MCF 10A (cell line): ENCODE measurements around the gene ADO. TPM values are rescaled to one million over a fixed set of nuclear protein-coding genes. Genes with fewer than 3 reads are reported as not detected.

Experiments used
- BruUV-seq: library from RNA; stranded (reverse); fragments of 400-500 nt; replicated peaks from 2 replicates; lab custom pipeline; 2021; lab: Mats Ljungman, UMichigan
- CTCF ChIA-PET: fragments of 300-600 bp; sonication (Branson Sonifier 250); formaldehyde crosslinking; extraction: SDS; loops from one replicate; lab custom pipeline; 2021; ENCODE audit warnings: antibody characterized with exemption, inconsistent platforms; lab: Yijun Ruan, JAX
- POLR2A ChIA-PET: fragments of 300-600, 350-650 bp; sonication (Branson Sonifier 250); formaldehyde crosslinking; extraction: SDS; loops from one replicate; lab custom pipeline; 2020; ENCODE audit warnings: antibody characterized with exemption, inconsistent platforms; lab: Yijun Ruan, JAX
- DNase-seq: peaks from one replicate; pipeline ENCODE4 v3.0.0-alpha.2; 2018; ENCODE audit not compliant: unreplicated experiment
- H3K27ac Mint-ChIP-seq: one replicate; pipeline ENCODE4 v1.8.0; 2022; ENCODE audit warnings: mild to moderate bottlenecking, low read depth, mixed read lengths; ENCODE audit not compliant: unreplicated experiment
- H3K27me3 Mint-ChIP-seq: one replicate; pipeline ENCODE4 v1.8.0; 2022; ENCODE audit warnings: mixed read lengths; ENCODE audit not compliant: insufficient read depth, unreplicated experiment
- H3K36me3 Mint-ChIP-seq: one replicate; pipeline ENCODE4 v1.8.0; 2022; ENCODE audit warnings: mild to moderate bottlenecking, moderate library complexity, mixed read lengths; ENCODE audit not compliant: insufficient read depth, unreplicated experiment
- H3K4me1 Mint-ChIP-seq: one replicate; pipeline ENCODE4 v1.8.0; 2022; ENCODE audit warnings: mixed read lengths; ENCODE audit not compliant: insufficient read depth, unreplicated experiment
- H3K4me3 Mint-ChIP-seq: one replicate; pipeline ENCODE4 v1.8.0; 2022; ENCODE audit warnings: mild to moderate bottlenecking, moderate library complexity, mixed read lengths; ENCODE audit not compliant: unreplicated experiment
- H3K9me3 Mint-ChIP-seq: one replicate; pipeline ENCODE4 v1.8.0; 2022; ENCODE audit warnings: mixed read lengths; ENCODE audit not compliant: unreplicated experiment
- intact Hi-C: fragments of 100-400 bp; cut with micrococcal nuclease; formaldehyde crosslinking; loops from 2 replicates; pipeline ENCODE4 v1.14.1; 2022
- total RNA-seq: library from RNA; stranded (reverse); gene quantifications from 2 replicates; pipeline ENCODE4 v1.2.3, GENCODE V29; 2022
- TF ChIP-seq, protein P1 (sequence below): fragments of 200-600 bp; IDR thresholded peaks from one replicate; pipeline ENCODE4 v1.8.0; 2022; ENCODE audit warnings: antibody characterized with exemption, mild to moderate bottlenecking; ENCODE audit not compliant: unreplicated experiment

The ADO gene
- total RNA-seq, 1 experiment from 2014 or later, result 24.3 TPM

- no TSS peak for BruUV-seq
- intact Hi-C loops, result no loop called here
- Mint-ChIP-seq H3K9me3 (peaks cover 17% of the 10 kb centered on the region), H3K36me3 (no peaks in the 10 kb centered on the region), H3K27me3 (no peaks in the 10 kb centered on the region), H3K4me1 (peaks cover 7% of the 10 kb centered on the region), H3K4me3 (no peak overlapping the region), H3K27ac (no peak overlapping the region)
- TF ChIP-seq, protein P1, sequence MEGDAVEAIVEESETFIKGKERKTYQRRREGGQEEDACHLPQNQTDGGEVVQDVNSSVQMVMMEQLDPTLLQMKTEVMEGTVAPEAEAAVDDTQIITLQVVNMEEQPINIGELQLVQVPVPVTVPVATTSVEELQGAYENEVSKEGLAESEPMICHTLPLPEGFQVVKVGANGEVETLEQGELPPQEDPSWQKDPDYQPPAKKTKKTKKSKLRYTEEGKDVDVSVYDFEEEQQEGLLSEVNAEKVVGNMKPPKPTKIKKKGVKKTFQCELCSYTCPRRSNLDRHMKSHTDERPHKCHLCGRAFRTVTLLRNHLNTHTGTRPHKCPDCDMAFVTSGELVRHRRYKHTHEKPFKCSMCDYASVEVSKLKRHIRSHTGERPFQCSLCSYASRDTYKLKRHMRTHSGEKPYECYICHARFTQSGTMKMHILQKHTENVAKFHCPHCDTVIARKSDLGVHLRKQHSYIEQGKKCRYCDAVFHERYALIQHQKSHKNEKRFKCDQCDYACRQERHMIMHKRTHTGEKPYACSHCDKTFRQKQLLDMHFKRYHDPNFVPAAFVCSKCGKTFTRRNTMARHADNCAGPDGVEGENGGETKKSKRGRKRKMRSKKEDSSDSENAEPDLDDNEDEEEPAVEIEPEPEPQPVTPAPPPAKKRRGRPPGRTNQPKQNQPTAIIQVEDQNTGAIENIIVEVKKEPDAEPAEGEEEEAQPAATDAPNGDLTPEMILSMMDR, result no peak
- POLR2A ChIA-PET, result no interaction called here
- CTCF ChIA-PET, result interaction anchor here (0.7 kb wide), 2 partner anchors 171 to 666 kb away, joined by 3 to 5 read pairs; no protein-coding TSS in a partner anchor
- no peak for DNase-seq
Measured at GRCh38 chr10:62788861-62789467, 15.6 kb upstream of the ADO start.

DNA sequence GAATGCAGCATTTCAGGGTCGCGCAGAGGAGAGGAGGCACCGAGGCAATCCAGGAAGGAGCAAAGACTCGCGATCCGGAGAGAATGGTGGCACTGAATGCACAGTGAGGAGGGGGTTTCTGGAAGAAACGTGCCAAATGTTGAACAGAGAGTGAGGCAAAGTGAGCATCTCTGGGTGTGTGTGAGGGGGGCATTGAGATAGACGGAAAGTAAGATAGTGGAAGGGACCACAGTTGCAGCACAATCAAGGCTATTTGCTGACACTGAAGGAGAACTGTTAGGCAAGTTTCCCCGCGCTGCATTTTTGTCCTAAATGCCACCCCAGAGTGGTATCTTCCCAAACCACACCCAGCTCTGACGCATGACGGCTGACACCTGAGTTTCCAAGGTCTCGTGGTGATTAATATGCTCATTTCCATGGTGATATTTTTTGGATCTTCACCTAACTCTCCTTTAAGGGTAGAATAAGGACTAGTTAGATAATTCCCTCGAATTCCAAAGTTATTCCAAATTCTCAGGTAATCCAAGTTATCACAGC is 14.4 kb upstream of the ADO start:
- CTCF ChIA-PET, result interaction anchor here (0.6 kb wide), 1 partner anchor 391 kb away, joined by 3 read pairs; no protein-coding TSS in a partner anchor
- DNase-seq, result no peak
- intact Hi-C loops, result no loop called here
- Mint-ChIP-seq H3K4me3 (no peak overlapping the region), H3K9me3 (peaks cover 6% of the 10 kb centered on the region), H3K4me1 (peaks cover 7% of the 10 kb centered on the region), H3K27ac (no peak overlapping the region), H3K27me3 (no peaks in the 10 kb centered on the region), H3K36me3 (no peaks in the 10 kb centered on the region)
- TF ChIP-seq, protein P1, result no peak
- POLR2A ChIA-PET, result no interaction called here
- no TSS peak for BruUV-seq

- ChIA-PET CTCF (interaction anchor here (0.6 kb wide), 1 partner anchor 390 kb away, joined by 3 read pairs; no protein-coding TSS in a partner anchor), POLR2A (no interaction called here)
- no TSS peak for BruUV-seq
- Mint-ChIP-seq H3K9me3 (peaks cover 1% of the 10 kb centered on the region), H3K4me1 (peaks cover 7% of the 10 kb centered on the region), H3K36me3 (no peaks in the 10 kb centered on the region), H3K27ac (no peak overlapping the region), H3K27me3 (no peaks in the 10 kb centered on the region), H3K4me3 (no peak overlapping the region)
- intact Hi-C loops, result no loop called here
- no peak for DNase-seq
- TF ChIP-seq, protein P1, result no peak
Measured at GRCh38 chr10:62790571-62790970, 13.9 kb upstream of the ADO start.

DNA sequence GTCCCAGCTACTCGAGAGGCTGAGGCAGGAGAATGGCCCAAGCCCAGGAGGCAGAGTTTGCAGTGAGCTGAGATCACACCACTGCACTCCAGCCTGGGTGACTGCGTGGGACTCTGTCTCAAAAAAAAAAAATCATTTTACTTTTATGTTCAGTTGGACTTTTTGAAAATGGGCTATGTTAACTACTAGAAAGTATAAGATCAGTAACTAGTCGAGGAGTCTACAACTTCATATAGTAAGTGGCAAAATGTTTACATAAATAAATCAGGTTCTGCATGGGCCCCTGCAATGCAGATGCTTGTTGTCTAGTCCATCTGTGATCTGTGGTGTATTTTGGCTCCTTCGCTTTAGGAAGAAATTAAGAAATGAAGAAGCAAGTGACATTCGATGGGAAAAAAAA is 12.3 kb upstream of the ADO start:
- DNase-seq, result no peak
- ChIA-PET CTCF (no interaction called here), POLR2A (no interaction called here)
- peaks cover 7% of the 10 kb centered on the region for H3K4me1 Mint-ChIP-seq
- intact Hi-C loops, result no loop called here
- no peaks in the 10 kb centered on the region for H3K9me3 Mint-ChIP-seq
- H3K4me3 Mint-ChIP-seq, result no peak overlapping the region
- H3K27ac Mint-ChIP-seq, result no peak overlapping the region
- H3K27me3 Mint-ChIP-seq, result peaks cover 14% of the 10 kb centered on the region
- H3K36me3 Mint-ChIP-seq, result no peaks in the 10 kb centered on the region
- TF ChIP-seq, protein P1, result no peak
- no TSS peak for BruUV-seq
